GM18873 (cell line): ENCODE results near the gene INS.

Experiments
- ATAC-seq: cut with Tn5 transposase; IDR thresholded peaks from one replicate; pipeline ENCODE4 v1.9.1; 2021; ENCODE audit warnings: mild to moderate bottlenecking, moderate library complexity, moderate number of reproducible peaks; ENCODE audit not compliant: unreplicated experiment, low FRiP score

Gene INS

DNA sequence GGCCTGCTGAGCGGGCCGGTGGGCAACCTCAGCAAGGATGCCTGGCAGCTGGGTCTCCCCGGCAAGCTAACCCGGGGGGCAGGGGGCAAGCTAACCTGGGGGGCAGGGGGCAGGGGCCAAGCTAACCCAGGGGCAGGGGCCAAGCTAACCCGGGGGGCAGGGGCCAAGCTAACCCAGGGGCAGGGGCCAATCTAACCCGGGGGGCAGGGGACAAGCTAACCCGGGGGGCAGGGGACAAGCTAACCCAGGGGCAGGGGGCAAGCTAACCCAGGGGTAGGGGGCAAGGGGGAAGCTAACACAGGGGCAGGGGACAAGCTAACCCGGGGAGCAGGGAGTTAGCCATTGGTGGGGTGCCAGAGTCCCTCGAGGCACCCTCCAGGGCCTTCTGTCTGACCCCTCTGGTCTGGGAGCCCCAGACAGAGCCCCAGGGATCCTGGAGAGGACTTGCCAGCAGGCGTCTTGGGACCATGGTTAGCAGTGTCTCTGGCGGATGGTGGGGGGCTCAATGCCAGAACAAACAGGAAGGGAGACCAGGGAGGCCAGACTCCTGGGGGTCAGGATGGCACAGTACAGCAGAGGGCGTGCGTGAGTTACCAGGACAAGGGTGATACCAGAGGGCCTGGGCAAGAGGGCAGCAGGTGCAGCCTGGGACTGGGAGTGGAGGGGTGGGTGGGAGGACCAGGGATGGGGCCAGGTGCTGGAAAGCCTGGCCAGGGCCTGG, 37.9 kb downstream of the INS start:
- ATAC-seq, result no peak

DNA sequence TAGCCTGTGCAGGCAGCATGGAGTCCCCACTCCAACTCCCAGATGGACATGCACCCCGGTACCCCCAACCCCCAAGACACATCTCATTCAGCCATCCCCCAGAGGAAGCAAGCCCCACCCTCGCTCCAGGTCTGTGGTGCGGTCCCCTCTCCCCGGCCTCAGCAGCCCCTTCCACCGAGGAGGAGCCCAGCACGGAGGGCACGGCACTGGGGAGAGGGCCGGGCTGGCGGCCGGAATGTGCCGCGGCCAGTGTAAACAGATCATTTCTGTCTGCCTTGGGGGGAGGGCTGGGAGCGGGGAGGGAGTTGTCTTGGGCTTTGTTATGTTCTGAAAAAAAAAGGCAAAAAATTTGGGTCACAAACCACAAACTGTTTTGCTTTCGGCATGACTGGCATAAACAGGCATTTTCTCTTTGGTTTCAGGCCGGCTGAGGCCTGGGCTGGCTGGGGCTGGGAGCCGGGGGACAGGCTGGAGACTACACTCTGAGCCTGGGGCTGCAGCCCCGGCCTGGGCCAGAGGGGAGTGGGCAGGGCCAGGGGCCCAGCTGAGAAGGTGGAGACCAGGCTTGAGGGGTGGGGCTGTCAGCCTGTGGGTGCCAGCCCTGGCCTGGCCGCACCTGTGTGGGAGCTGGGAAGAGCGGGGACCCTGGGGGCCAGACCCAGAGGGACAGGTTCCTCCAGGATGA, 38.6 kb downstream of the INS start:
- no peak for ATAC-seq

DNA sequence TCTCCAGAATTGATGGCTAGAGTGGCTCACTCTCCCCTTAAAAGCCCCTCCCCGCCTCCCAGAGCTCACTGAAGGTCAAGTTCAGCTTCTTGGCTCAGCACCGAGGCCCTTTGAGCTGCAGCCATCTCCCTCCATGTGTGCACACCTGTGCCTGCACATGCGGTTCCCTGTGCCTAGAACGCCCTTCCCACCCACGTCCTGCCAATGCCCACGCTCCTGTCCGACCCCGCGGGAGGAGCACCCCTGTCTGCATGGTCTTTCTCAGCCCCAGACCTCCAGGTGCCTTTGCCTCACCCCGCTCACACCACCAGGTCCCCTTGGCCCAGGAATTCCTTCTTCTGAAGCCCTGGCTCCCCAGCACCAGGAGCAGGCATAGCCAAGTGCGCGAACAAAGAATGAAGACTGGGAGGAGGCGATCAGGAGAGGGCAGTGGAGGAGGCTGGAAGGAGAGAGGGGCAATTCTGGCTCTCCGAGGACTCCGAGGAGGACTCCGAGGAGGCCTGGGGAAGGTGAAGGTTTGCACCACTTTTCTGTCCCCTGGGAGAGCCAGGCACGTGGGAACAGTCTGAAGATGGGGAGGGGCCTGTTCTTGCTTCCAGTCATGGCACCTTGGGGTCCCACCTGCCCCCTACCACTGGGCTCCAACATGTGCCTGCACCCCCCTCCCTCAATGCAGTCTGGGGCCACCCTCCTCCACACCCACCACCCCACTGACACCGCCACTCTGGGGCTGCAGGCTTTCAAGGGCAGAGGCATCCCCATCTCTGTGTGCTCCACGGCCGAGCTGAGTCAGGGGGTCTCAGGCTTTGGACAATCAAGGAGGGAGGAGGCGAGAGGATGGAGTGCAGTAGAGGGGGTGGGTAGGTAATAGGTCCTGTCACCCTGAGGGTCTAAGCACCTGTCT, 39.5 kb downstream of the INS start:
- ATAC-seq, result no peak

DNA sequence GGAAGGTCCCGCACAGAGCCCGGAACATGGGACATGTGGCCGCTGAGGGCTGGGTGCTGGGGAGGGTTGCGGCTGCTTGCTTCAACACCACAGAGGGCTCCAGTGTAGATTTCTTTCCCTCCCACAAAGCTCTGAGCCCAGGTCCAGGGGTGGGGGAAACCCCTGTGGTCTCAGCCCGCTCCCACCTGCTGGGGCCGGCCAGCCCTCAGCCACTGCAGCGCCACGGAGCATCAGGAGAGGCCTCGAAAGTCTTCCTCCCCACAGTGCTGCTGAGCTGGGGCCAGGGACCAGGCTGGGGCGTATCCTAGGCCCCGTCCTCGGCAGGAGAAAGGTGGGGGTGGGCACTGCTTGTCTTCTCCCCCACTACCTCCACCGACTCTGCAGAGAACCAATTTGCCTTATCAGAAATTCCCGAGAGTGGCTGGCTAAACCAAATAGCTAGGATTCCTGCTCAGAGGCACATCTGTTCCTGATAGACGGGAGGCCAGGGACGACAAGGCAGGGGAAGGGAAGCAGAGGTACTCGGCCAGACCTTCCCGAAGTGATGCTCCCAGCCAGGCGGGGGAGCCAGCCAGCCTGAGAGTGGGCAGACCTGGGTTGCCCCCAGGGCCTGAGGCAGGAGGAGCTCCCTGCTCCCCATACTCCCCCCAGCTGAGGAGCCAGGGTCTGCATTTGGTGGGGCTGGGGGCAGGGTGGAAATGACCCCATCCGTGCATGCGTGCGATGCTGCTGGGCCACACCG, 40.5 kb downstream of the INS start:
- no peak for ATAC-seq

DNA sequence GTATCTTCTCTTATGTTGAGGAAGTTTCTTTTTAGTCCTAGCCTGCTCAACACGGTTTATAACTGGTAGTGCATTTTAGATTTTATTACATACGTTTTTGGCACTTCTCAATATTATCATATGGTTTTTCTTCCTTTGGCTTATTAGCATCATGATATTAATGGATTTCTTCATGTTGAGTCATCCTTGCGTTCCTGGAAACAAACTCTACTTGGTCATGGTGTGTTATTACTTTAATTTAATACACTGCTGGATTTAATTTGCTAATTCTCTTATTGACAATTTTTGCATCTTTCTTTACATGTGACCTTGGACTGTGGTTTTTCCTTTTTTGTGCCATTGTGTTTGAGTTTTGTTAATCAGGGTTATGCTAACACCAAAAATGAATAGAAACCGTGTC, 42.3 kb downstream of the INS start:
- ATAC-seq, result no peak

- ATAC-seq, result no peak
These were observed 44.3 kb downstream of the INS start for GRCh38 chr11:2116680-2117079.

DNA sequence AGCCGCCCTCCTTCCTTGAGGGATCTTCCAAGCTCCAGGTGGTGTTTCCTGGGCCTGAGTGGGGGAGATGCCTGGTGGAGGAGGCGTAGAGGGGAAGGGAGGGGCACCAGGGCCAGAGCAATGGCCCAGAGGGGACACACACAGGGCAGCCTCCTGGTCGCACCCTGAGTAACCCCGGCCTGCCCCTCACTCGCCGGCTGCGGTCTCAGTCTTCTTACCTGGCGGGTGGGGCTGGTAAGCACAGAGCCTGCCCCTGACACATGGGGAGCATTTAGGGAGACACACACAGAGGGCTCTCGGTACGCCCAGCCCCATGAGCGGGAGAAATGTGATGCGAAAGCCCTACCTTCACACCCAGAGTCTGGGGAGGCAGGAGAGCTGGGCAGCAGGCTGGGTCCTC, 45.7 kb downstream of the INS start:
- no peak for ATAC-seq

DNA sequence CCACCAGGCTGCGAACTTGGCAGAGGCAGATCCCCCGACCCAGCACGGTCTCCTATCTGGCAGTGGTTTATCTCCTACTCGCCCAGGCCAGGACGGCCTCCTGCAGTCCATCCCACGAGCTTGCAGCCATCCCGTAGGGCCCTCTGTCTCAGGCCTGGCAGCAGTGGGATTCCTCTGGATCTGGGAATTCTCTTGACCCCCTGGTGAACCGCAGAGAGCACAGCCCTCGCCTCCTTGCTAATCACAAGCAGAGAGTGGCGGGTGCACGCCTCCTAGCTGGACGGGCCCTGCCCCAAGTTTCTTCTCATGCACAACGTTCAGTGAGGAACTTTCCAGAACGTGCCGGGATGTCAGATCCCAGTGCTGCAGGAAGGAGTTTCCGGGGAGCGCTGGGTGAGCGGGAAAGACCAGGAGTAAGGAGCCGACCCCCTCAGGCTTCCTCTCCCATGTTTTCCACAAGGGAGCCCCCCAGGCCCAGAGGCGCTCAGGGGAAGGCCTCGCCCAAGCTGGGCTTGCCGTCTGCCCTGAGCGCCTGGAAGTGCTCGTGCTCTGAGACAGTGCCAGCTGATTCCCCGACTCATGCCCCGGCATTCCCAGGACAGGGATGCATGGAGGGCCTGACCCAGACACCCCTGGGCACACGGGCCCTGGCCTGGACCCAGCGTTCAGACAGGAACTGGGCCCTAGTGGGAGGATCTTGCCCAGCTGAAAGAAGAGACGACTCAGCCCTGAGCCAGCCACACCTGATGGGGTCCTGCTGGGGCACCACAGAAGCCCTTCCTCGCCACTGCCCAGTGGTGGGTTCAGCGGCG, 46.4 kb downstream of the INS start:
- ATAC-seq, result no peak

DNA sequence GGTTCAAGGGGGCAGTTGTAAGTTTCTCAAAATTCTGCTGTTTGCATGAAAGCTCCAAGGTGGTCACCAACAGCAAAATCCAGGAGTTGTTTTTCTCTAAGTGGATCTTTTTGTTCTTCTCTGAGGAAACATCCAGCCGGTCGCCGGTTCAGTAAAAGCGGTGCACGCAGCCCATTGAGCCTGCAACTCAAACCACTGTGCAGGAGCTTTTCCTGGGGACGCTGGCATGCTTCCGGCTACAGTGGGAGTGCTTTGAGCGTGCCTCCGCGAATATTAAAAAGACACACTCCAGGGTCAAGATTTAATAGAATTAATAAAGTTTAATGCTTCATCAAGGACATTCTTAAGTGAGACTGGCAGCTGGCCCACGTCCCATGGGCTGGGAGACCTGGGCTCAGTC, 47.2 kb downstream of the INS start:
- ATAC-seq, result no peak

GRCh38 chr11:2110521-2110920, 50.5 kb downstream of the INS start:
- ATAC-seq, result no peak
